A549 (cell line): ENCODE results near the gene SPATA9. TPM values are rescaled to one million over a fixed set of nuclear protein-coding genes. Genes with fewer than 3 reads are reported as not detected.
"Not testable (repeated sequence)": the region's sequence is repeated elsewhere in the genome, so short reads cannot be mapped to it uniquely, and the experiment has no call there.

Experiments used
- ATAC-seq, 2 experiments: fragments of 200-7000 bp in 1 of 2; fragments of >200 bp in 1 of 2; cut with Nextera tagmentation in 1 of 2; cut with Tn5 transposase in 1 of 2; 3 replicates each; pipeline versions ENCODE4 v1.8.0 to v1.9.1; 2018 to 2020; ENCODE audit warnings: mild to moderate bottlenecking in 1 of 2, moderate library complexity in 1 of 2
- CTCF ChIA-PET: fragments of 300-600 bp; sonication (Branson Sonifier 250); formaldehyde crosslinking; extraction: SDS; loops from one replicate; lab custom pipeline; 2021; ENCODE audit warnings: antibody characterized with exemption, inconsistent platforms; lab: Yijun Ruan, JAX
- POLR2A ChIA-PET: fragments of 350-600 bp; formaldehyde crosslinking; extraction: SDS; loops from one replicate; lab custom pipeline; 2021; ENCODE audit warnings: antibody characterized with exemption, inconsistent platforms; lab: Yijun Ruan, JAX
- DNase-seq, 2 experiments: peaks; one replicate each; pipeline versions ENCODE4 v3.0.0 to v3.0.0-alpha.2; 2011 to 2016; ENCODE audit warnings: low read depth in 1 of 2, low spot score in 1 of 2
- FAIRE-seq: peaks from 2 replicates; lab custom pipeline; 2011; peaks lifted over from hg19 to GRCh38; lab: Jason Lieb, UNC
- H3K27ac ChIP-seq, 2 experiments: fragments of >200 bp; sonication (Bioruptor Twin); formaldehyde crosslinking; 3 replicates each; pipeline ENCODE4 v1.5.1; 2016 to 2017
- H3K4me1 ChIP-seq: fragments of >200 bp; sonication (Bioruptor Twin); formaldehyde crosslinking; 3 replicates; pipeline ENCODE4 v1.6.1; 2016
- H3K4me2 ChIP-seq: fragments of >200 bp; sonication (Bioruptor Twin); formaldehyde crosslinking; 3 replicates; pipeline ENCODE4 v1.6.1; 2016
- H3K4me3 ChIP-seq: fragments of >200 bp; sonication (Bioruptor Twin); formaldehyde crosslinking; 3 replicates; pipeline ENCODE4 v1.5.1; 2016
- H3K9me3 ChIP-seq: fragments of >200 bp; sonication (Bioruptor Twin); formaldehyde crosslinking; 3 replicates; pipeline ENCODE4 v1.6.1; 2016
- BCL3 ChIP-seq: fragments of >200 bp; sonication (Bioruptor Twin); formaldehyde crosslinking; IDR thresholded peaks from 3 replicates; pipeline ENCODE4 v1.6.1; 2016
- CTCF ChIP-seq: fragments of >200 bp; sonication (Bioruptor Twin); formaldehyde crosslinking; IDR thresholded peaks from 3 replicates; pipeline ENCODE4 v1.5.1; 2016
- EHF ChIP-seq: fragments of 250-450 bp; sonication (Bioruptor Pico); IDR thresholded peaks from 2 replicates; pipeline ENCODE4 v1.5.0; 2020; ENCODE audit warnings: mild to moderate bottlenecking
- EHMT2 ChIP-seq: fragments of 200-600 bp; sonication (generic); IDR thresholded peaks from 2 replicates; pipeline ENCODE4 v1.6.1; 2016; ENCODE audit warnings: antibody characterized with exemption, low read depth, mild to moderate bottlenecking, moderate library complexity
- ELK1 ChIP-seq: fragments of 150-350 bp; IDR thresholded peaks from 2 replicates; pipeline ENCODE4 v1.6.1; 2014; ENCODE audit warnings: low read depth, mild to moderate bottlenecking, low read length
- EP300 ChIP-seq, 2 experiments: fragments of >200 bp; sonication (Bioruptor Twin); formaldehyde crosslinking; IDR thresholded peaks; 2 replicates in 1 of 2; 3 replicates in 1 of 2; pipeline ENCODE4 v1.6.1; 2016 to 2017
- FOSB ChIP-seq: fragments of 250-450 bp; sonication (Bioruptor Pico); IDR thresholded peaks from 2 replicates; pipeline ENCODE4 v1.5.0; 2020; ENCODE audit warnings: mild to moderate bottlenecking, moderate library complexity
- FOXS1 ChIP-seq: fragments of 250-450 bp; sonication (Bioruptor Pico); IDR thresholded peaks from 2 replicates; pipeline ENCODE4 v1.5.0; 2020; ENCODE audit warnings: mild to moderate bottlenecking, moderate library complexity
- HDAC2 ChIP-seq: fragments of 200-600 bp; sonication (generic); IDR thresholded peaks from 2 replicates; pipeline ENCODE4 v1.6.1; 2016
- HOXB5 ChIP-seq: fragments of 250-450 bp; sonication (Bioruptor Pico); IDR thresholded peaks from 2 replicates; pipeline ENCODE4 v1.5.0; 2020; ENCODE audit warnings: mild to moderate bottlenecking, moderate library complexity
- MAFK ChIP-seq: fragments of 450-650 bp; IDR thresholded peaks from 2 replicates; pipeline ENCODE4 v1.6.1; 2014; ENCODE audit not compliant: partially characterized antibody
- PBX3 ChIP-seq: IDR thresholded peaks from 2 replicates; pipeline ENCODE4 v1.6.1; 2012
- RCOR1 ChIP-seq: fragments of 150-350 bp; IDR thresholded peaks from 2 replicates; pipeline ENCODE4 v1.6.1; 2014; ENCODE audit warnings: antibody characterized with exemption, low read length, low read depth
- REST ChIP-seq: fragments of 200-600 bp; sonication (generic); IDR thresholded peaks from 2 replicates; pipeline ENCODE4 v1.6.1; 2016; ENCODE audit warnings: antibody characterized with exemption, mild to moderate bottlenecking, moderate library complexity
- RNF2 ChIP-seq: fragments of 200-600 bp; sonication (generic); IDR thresholded peaks from 2 replicates; pipeline ENCODE4 v1.6.1; 2016; ENCODE audit warnings: low read depth, mild to moderate bottlenecking, antibody characterized with exemption, moderate library complexity, borderline replicate concordance
- SMC3 ChIP-seq: fragments of >200 bp; sonication (Bioruptor Twin); formaldehyde crosslinking; IDR thresholded peaks from 3 replicates; pipeline ENCODE4 v1.6.1; 2018; ENCODE audit warnings: inconsistent platforms
- USF2 ChIP-seq: fragments of 450-650 bp; IDR thresholded peaks from 2 replicates; pipeline ENCODE4 v1.6.1; 2014; ENCODE audit warnings: antibody characterized with exemption
- WGBS: methylation state at CpG from one replicate; pipeline ENCODE4 v1.1.6; 2017; ENCODE audit errors: missing lambda C conversion rate; 5-methylcytosine and 5-hydroxymethylcytosine counted together
- polyA plus RNA-seq, 4 experiments: library from polyadenylated mRNA; depleted of rRNA in 3 of 4; stranded (reverse); fragments of >200 nt; fragmentation: RNase III in 1 of 4; extraction: RNeasy Plus Mini Kit Qiagen cat#74134 plus additional on column Dnase treatment in 1 of 4; gene quantifications; 2 replicates in 3 of 4; 3 replicates in 1 of 4; pipeline ENCODE4 v1.2.3, GENCODE V29; 2011 to 2017

Gene SPATA9
- polyA plus RNA-seq, 2 of the 4 experiments (the other 2 are of a cell fraction): 0.16 TPM; not detected in 1

GRCh38 chr5:95707055-95707454 is 24.3 kb upstream of the SPATA9 start:
- no peak overlapping the region for H3K27ac ChIP-seq
- ChIA-PET CTCF (no interaction called here), POLR2A (no interaction called here)
- no peak overlapping the region for H3K4me3 ChIP-seq
- no peak overlapping the region for H3K4me2 ChIP-seq
- FAIRE-seq (no peak), ATAC-seq (no peak), DNase-seq (no peak)
- 93% methylated on average over 9 of the region's 9 CpGs for WGBS
- H3K4me1 ChIP-seq: peaks cover 12% of the 10 kb centered on the region; the same call in 2 of the 3 replicates
- TF ChIP-seq REST (no peak), HOXB5 (CRISPR knock-in tag) (no peak), BCL3 (no peak), EHMT2 (no peak), CTCF (no peak), EHF (CRISPR knock-in tag) (no peak), EP300 (IDR thresholded peaks at IDR 0.05) (no peak), HDAC2 (no peak), MAFK (no peak), FOSB (no peak), FOXS1 (CRISPR knock-in tag) (no peak), SMC3 (no peak), USF2 (no peak), RNF2 (no peak), RCOR1 (no peak), ELK1 (no peak), PBX3 (no peak)
- no peaks in the 10 kb centered on the region for H3K9me3 ChIP-seq

- FAIRE-seq, CTCF ChIA-PET: not testable (repeated sequence)
- 81% methylated on average over 5 of the region's 5 CpGs for WGBS
Measured at GRCh38 chr5:95706196-95706595, 23.4 kb upstream of the SPATA9 start.

More at GRCh38 chr5:95706196-95706595, 23.4 kb upstream of the SPATA9 start:
- ATAC-seq, H3K27ac ChIP-seq, DNase-seq, POLR2A ChIA-PET, H3K9me3 ChIP-seq, H3K4me3 ChIP-seq, H3K4me2 ChIP-seq, H3K4me1 ChIP-seq: not testable (repeated sequence)
